Suppressor macrophage (primary cell): ENCODE results near the gene OPTC.
"Not testable (repeated sequence)": the region's sequence is repeated elsewhere in the genome, so short reads cannot be mapped to it uniquely, and the experiment has no call there.

Source experiments
- DNase-seq, 4 experiments: peaks; one replicate each; pipeline ENCODE4 v3.0.0-alpha.2; 2020 to 2022
- total RNA-seq, 17 experiments: gene quantifications; one replicate each; lab custom pipeline; 2026; ENCODE audit warnings: mixed read lengths in 6 of 17, inconsistent platforms in 3 of 17; lab: John Stamatoyannopoulos, UW

Gene OPTC, protein sequence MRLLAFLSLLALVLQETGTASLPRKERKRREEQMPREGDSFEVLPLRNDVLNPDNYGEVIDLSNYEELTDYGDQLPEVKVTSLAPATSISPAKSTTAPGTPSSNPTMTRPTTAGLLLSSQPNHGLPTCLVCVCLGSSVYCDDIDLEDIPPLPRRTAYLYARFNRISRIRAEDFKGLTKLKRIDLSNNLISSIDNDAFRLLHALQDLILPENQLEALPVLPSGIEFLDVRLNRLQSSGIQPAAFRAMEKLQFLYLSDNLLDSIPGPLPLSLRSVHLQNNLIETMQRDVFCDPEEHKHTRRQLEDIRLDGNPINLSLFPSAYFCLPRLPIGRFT
- 0 to 0.88 (median 0) reads per million in 17 experiments for total RNA-seq

DNA sequence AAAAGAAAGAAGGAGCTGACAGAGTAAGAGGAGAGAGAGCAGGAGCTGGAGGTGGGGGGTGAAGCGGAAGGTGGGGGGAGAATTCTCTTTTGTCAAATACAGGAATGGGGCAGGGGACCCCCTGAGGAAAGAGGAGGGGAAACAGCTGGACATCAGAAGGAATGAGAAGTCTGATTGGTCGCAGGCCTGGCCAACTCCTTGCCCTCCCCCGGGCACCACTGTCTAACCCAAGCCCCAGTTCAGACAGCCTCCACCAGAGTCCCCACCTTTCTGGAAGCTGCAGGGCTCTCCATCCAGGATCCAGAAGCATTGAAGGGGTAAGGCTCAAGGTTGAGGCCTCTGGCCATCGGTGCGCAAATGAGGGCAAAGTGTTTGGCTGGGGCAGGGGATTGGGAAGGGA lies at the start of gene OPTC:
OPTC (plus strand) TSS at position 253 of the 400 bp plus-strand sequence. CDS start 1,853 bp downstream, outside the sequence.
- DNase-seq, result no peak

DNA sequence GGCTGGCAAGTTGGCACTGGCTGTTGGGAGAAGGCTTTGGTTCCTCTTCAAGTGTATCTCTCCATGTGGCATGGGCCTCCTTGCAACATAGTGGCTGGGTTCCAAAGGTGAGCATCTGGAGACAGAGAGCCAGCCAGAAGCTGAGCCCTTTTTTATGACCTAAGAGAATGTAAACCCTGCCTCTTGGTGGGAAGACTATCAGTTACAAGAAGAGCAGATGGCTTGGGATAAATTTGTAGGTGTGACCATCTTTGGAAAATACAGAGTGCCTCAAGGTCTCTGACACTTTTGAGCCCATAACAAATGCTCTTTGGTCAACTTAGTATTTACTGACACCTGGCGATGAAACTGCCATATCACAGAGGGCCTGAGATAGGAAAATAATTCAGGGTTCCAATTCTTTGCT lies 49.8 kb upstream of the OPTC start:
- DNase-seq, result no peak

DNA sequence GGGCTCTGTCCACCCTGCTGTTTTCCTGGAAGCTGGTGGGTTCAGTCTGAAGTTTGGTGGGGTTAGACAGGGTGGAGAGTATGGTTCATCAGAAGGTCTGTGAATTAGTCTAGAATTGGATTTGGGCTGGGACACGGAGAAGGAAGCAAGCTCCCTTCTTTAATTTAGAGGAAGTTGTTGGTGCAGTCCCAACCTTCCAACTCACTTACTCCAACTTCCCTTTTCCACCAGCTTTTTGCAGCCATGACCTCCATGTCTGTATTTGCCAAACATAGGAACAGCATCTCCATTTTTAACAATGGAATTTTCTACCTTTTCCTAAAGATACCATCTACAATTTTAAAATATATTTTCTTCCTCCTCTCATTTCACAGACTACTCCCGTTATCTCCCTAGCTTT lies 46.8 kb upstream of the OPTC start:
- peak; percentile 66 to 84 (median 74) for DNase-seq

DNA sequence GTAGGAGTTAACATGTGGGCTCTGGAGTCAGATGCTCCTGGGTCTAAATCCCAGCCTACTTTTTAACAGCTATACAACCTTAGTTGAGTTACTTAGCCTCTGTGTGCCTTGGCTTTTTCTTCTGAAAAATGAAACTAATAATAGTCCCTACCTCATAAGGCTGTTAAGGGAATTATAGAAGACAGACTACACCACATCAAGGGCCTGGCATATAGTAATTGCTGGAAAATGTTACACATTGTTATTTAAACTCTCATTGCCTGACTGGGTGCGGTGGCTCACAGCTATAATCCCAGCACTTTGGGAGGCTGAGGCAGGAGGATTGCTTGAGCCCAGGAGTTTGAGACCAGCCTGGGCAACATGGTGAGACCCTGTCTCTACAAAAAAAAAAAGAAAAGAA lies 46.4 kb upstream of the OPTC start:
- DNase-seq, result not testable (repeated sequence)

DNA sequence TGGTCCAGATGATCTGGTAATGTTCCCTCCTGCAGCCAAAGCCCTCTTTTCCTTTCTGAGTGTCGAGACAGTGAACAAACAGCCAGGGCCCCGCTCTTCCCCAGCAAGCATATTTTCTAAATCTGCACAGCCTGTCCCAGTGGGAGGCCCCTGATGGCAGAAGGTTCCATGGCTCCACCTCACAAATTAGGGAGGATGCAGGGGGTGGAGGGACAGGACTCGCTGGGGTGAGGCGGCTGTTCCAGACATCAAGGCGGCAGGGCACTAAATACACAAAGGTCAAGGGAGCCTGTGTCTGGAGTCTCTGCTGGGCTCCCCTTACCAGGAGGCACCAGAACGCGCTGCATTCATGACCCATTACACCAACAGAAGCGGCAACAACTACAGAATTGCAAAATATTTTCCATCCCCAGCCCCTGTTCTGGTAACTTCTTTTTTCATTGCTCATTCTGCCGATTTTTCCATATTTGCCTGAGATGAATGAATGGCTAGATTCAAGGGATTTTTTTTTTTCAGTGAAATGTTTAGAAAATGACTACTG lies 45.4 kb upstream of the OPTC start:
- DNase-seq, result no peak

DNA sequence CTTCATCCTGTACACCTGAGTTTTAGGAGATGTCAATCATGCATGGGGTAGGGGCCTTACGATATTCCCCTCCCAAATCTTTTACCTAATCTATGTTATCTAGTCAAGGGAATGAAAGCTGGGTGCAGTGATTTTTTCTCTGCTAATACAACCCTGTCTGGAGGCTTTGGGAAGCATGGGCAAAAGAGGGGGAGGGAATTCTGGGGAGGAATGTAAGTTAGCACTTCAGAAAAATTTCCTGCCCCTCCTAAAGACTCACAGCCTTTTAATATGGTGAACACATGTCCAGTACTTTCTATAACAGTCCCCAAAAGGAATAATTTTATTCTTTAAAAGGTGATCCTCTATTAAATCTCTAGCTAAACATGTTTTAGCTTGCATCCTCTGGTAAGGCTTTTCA lies 44.0 kb upstream of the OPTC start:
- DNase-seq, result no peak

DNA sequence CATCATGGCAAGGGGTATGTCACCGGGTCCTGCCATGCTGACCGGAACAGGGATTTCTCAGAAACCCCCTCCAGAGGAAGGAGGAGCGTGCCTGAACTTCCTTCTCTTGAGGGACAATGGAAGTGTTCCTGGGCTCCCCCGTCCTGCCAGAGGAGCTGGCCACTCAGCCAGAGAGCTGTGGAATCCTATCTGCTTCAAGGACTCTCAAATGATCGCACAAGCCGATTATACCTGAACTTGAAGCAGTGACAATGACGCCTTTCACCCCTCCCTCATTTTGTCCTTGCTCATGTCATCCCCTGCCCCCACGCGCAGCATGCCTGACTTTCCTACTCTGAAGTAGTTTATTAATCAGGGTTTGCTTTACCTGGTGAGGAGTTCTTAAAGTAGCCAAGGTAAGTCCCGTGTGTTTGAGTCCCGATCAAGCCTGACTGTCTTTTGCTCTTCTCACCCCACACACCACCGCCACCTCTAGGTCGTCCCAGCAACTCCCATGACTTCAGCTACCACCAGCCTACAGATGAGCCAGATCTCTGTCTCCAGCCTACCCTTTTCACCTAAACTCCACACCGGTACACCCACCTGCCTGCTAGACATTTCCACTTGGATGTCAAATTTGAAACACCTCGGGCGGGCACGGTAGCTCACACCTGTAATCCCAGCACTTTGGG lies 43.3 kb upstream of the OPTC start:
- no peak for DNase-seq

DNA sequence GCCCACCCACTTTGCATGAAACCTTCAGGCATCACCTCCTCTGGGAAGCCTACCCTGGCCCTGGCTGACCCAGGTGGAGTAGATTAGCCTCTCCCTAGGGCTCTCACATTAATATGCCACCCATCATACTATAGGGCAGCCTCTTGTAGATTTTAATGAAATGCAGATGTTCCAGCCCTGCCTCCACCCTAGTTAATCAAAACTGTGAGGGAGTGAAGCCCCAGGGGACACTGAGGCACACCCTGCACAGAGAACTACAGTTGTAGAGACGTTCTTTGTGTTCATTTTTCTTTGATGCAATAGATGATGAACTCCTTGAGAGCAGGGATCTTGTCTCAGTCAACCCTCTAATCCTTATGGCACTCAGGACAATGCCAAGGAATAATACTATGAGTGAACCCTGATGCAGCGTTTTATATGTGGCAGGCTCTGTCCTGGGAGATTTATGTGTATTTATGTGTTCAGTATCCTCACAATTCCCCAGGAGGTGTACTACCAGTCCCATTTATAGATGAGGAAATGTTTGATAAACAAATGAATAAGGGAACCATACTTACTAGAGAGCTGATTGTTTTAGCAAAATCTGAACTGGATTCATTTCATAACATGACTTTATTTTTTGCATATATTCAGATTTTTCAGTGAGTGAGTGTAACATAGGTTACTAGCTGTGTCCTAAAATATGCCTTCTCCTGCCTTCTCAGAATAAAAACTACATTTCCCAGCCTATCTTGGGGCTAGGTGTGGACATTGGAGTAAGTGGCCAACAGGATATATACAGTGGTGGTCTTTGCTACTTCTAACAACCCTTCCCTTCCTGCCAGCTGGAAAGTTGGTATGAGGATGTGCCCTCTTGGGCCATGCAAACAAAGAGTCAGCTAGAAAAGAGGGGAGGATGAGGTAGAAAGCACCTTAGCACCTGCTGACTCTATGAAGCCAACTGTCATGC lies 41.8 kb upstream of the OPTC start:
- no peak for DNase-seq

DNA sequence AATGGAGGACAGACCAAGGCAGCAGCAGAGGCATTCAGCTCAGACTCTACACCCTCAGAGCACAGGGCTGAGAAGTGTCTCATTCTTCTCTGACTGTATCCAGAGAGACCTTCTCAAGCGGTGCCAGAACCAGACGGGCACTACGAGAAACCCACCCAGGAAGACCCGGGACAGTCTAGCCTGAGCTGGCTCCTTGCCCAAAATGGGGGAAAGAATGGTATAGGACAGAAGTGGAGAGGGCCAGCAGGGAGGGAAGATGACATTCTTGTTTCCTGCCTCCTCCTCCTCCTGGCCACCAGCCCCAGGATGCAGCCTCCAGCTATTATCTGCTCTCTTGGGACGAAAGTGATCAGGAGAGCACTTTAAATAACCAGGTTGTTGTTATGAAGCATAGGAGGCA lies 40.9 kb upstream of the OPTC start:
- no peak for DNase-seq

DNA sequence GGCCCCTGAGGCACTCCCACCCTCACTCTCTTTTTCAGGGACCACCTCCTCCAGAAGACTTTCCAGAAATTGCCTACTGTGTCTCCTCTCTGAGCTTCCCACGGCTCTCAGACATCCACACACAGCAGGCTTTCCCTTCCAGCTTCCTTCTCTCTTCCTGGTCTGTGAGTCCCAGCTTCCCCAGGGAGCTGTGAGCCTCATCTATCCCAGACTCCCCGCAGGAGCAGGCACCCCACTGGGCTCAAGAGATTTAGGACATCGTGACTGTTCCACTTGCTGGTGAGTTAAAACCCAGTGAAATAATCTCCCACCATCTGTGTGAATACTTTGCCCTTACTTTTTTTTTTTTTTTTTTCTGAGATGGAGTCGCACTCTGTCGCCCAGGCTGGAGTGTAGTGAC lies 40.3 kb upstream of the OPTC start:
- DNase-seq, result no peak

DNA sequence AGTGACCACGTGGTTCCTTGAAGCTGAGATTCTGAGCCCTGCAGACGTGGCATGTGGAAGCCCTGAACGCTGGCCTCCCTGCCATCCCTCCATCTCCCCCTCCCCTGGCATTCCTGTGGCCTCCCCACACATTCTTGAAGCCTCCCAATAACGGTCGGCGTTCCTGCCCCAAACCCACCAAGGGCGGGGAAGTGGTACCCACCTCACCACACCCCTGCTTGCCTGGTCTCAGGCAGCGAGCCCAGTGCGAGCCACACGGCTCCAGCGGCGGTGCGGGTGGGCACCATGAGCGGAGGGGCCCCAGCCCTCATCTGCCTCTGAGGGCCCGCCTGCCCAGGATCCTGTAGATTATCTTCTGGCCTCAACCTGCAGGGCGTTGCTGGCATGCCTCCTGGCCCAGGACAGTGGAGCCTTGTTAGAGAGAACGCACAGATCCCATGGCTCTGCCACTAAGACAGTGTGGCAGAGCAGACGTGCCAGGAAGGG lies 38.9 kb upstream of the OPTC start:
- no peak for DNase-seq

DNA sequence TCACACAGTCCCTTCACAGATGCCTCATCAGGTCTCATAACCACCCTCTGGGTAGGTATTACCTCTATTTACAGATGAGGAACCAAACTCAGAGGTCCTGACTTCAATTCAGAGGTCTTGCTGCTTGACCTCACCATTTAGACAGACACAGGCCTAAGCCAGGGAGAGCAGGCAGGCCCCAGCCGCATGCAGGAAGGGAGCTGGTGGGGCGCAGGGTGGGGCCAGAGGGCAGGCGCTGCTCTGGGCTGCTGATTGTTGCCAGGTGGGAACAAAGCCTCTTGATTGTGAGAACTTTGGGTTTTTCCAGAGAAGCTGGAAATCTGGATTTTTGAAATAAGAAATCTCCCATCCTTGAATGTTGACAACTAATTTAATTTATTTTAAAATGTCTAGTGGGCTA lies 38.2 kb upstream of the OPTC start:
- DNase-seq, result no peak

DNA sequence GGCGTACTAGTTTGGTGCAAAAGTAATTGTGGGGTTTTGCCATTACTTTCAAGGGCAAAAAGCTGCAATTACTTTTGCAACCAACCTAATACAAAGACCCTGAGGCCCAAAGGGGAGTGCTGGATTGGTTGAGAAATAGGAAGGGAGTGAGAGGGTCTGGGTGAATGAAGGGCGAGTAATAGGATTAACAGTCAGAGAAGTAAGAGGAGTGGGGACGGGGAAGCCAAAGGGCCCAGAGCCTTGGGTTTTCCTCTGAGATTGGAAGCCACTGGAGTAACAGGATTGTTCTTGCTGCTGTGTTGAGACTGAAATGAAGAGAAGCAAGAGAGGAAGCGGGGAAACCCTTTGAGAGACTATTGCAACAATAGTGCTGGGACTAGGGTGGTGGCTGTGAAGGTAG lies 37.4 kb upstream of the OPTC start:
- DNase-seq, result peak in 1 of 4 experiments; percentile 16

DNA sequence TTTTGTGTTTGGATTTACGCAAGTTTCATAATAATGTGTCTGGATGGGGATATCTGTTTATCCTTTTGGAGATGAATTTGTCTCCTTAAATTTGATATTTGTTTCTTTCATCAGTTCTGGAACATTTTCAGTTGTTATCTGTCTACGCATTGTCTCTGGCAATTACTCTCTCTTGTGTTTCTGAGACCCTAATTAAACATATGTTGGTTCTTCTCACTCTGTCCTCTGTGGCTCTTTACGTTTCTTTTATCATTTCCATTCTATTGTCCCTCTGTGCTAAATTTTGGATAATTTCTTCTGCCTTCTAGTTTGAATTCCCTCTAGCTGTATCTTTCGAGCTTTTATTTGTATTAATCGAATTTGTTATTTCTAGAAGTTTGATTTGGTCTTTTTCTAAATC lies 35.9 kb upstream of the OPTC start:
- no peak for DNase-seq

DNA sequence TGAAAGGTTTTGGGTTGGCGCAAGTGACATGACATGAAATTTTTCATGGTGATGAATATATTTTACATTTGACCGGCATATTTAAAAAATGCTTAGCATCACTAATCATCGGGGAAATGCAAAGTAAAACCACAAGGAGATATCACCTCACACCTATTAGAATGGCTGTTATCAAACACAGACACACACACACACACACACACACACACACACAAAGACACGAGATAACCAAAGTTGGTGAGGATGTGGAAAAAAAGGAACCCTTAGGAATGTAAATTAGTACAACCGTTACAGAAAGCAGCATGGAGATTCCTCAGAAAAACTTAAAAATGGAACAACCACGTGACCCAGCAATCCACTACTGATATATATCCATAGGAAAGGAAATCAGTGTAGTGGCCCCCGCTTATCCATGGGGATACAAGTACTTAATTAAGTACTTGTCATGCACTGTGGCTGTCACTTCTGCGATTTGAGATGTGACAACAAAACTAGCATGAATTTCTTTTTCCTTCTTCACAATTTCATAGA lies 34.2 kb upstream of the OPTC start:
- no peak for DNase-seq

DNA sequence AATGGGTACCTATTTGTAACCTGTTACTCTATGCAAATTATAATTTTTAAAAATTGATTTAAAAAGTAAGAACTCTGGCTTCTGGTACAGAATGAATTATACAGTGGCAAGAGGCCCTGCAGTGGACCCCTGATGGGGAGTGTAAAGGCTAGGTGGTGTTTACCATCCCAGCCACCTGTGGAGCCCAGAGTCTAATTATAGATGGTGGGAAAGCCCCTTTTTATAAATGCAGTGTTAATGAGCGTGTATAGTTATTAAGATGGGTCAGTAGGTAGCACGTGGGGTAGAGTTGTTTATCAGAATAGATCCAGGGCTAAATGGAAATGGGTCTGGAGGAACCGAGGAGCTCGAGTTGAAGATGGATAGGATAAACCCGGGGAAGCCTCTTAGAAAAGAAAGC lies 32.2 kb upstream of the OPTC start:
- DNase-seq, result no peak

DNA sequence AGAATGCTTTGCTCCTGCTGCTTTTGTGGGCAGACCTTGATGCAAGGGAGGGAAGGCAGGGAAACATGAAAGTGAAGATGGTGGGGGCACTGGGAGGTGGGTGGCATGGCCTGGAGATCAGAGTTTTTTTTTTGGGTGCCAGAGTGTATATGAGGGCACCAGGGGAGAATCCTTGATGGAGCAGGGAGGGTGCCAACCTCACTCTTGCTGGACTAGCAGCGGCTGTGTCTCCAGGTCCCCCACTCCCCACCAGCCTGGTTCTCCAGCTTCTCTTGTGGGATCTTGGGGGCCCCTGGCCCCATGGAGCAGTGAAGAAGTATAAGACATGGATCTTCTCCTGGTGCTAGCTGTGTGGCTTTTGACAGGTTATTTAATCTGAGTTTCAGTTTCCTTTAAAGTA lies 31.8 kb upstream of the OPTC start:
- no peak for DNase-seq

DNA sequence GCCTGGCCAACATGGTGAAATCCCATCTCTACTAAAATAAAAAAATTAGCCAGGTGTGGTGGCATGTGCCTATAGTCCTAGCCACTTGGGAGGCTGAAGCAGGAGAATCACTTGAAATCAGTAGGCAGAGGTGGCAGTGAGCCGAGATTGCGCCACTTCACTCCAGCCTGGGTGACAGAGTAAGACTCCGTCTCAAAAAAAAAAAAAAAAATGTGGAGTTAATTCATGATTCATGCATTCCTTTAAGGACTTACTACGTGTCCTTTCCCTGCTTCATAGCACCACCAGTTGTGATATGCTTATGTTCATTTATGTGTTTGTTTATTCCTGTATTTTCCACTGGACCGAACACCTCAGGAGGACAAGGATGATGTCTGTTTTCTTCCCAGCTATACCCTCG lies 31.1 kb upstream of the OPTC start:
- no peak for DNase-seq

DNA sequence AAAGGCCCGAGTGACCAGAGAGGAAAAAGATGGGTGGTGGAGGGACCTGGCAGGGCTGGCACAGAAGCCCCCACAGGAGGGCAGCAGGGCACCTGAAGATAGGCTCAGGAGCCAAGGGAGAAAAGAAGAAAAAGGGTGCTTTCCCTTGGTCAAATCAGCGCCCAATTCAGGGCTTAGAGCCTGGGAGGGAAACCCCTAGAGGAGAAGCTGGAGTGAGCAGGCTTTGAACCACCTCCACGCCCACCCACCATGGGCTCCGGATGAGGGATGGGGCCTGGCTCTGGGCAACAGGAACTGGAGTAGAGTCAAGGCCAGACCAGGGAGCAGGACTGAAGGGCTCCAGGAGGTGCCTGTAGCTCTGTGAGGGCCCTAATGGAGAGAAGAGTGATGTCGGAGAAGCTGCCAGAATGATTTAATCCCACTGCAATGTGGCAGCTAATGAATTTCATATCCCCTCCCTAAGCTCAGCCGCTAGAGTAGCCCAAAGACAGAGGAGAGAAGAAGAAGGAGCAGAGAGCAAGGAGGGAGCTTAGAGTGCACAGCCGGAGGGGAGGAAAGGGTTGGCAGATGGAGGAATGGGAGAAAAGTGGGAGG lies 30.4 kb upstream of the OPTC start:
- no peak for DNase-seq

DNA sequence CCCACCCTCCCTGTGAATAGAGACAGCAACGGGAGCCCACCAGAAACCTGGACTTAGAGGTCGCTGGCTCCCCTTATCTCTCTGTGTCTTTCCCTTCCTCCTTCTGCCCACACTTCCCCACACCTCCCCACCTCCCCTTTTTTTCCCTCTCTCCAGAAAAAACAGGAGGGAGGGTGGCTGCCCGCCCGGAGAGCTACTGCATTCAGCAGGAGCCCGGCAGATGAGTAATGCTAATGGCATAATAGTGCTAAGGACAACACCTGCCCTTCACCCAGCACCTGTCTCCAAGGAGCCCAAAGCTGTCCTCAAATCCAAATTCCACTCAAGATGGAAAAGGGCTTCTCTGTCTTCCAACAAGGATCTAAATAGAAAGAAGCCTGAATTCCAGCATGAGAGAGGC lies 29.7 kb upstream of the OPTC start:
- no peak for DNase-seq

DNA sequence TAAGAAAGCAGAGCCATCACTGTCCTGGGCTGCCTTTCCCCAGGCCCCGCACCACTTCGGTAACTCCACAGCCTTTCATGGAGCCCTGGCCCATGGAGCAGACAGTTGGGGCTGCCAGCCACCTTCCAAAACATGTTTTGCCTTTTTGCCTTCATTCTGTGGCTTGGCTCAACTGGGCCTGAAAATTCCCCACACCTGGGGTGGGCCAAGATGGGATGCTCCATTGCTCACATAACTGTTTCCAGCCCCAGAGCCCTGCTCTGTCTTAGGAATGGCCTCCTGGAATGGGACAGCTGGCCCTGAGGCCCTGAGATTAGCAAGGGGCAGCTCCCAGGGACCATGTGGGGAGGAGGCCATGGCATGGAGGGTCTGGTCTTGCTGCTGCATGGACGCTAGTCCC lies 29.2 kb upstream of the OPTC start:
- DNase-seq, result no peak

DNA sequence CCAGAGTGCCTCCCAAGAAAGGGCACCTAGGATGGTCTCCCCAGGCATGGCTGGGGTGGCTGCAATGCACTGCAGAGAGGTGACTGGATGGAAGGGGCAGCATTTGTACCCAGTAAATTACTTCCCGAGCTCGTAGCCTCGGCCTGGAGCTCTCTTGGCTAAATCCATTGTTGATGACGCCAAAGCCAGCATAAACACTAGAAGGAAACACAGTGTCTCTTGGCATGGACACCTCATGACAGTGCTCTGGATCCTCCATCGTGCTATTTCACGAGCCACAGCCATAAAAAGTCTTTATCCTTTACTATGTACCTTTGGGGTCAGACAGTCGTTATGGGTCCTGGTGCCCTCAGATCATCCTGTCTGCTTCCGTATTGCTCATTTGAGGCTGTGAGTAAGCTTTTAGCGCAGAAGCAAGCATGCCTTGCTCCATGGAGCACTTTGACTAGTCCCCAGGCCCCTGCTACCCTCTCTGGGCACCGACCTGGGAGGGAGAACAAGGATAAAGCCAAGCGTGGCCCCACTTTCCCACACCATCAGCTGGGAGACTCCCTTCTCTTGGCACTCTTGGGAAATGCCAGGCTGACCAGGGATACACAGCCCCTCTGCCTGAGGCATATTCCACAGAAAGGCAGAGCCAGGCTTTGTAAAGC lies 28.7 kb upstream of the OPTC start:
- DNase-seq, result no peak
